ENCODE data around the gene ECT2. TPM values are rescaled to one million over a fixed set of nuclear protein-coding genes. Genes with fewer than 3 reads are reported as not detected.

ECT2 gene
- total and polyA plus RNA-seq, 7 donors = 1.9 to 6.9 (median 2.2) TPM

GRCh38 chr3:172735014-172735413 is 15.5 kb upstream of the ECT2 start:
- H3K27me3 ChIP-seq (ENCODE audit: insufficient read depth in 3 of 3, low read length in 2 of 3) = no peaks in the 10 kb centered on the region
- ATAC-seq (no peak), DNase-seq (no peak)
- no peaks in the 10 kb centered on the region for H3K36me3 ChIP-seq (ENCODE audit: insufficient read depth in 1 of 2, low read depth in 1 of 2)
- no peaks in the 10 kb centered on the region for H3K9me3 ChIP-seq
- no peaks in the 10 kb centered on the region for H3K4me1 ChIP-seq
- H3K27ac ChIP-seq = no peak overlapping the region
- 90 to 98% (median 98%) methylated on average over 2 of the region's 2 CpGs for WGBS, 3 donors
- TF ChIP-seq, protein P1, sequence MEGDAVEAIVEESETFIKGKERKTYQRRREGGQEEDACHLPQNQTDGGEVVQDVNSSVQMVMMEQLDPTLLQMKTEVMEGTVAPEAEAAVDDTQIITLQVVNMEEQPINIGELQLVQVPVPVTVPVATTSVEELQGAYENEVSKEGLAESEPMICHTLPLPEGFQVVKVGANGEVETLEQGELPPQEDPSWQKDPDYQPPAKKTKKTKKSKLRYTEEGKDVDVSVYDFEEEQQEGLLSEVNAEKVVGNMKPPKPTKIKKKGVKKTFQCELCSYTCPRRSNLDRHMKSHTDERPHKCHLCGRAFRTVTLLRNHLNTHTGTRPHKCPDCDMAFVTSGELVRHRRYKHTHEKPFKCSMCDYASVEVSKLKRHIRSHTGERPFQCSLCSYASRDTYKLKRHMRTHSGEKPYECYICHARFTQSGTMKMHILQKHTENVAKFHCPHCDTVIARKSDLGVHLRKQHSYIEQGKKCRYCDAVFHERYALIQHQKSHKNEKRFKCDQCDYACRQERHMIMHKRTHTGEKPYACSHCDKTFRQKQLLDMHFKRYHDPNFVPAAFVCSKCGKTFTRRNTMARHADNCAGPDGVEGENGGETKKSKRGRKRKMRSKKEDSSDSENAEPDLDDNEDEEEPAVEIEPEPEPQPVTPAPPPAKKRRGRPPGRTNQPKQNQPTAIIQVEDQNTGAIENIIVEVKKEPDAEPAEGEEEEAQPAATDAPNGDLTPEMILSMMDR (IDR thresholded peaks at IDR 0.05) = no peak
- intact Hi-C loops (cut with DNase I) = no loop called here
- no peak overlapping the region for H3K4me3 ChIP-seq

GRCh38 chr3:172739462-172739861 is 11.1 kb upstream of the ECT2 start:
- Histone ChIP-seq H3K9me3 (no peaks in the 10 kb centered on the region), H3K4me1 (no peaks in the 10 kb centered on the region), H3K27ac (no peak overlapping the region), H3K4me3 (no peak overlapping the region), H3K36me3 (ENCODE audit: insufficient read depth in 1 of 2, low read depth in 1 of 2) (no peaks in the 10 kb centered on the region), H3K27me3 (ENCODE audit: insufficient read depth in 3 of 3, low read length in 2 of 3) (no peaks in the 10 kb centered on the region)
- intact Hi-C loops (cut with DNase I) = no loop called here
- no peak for DNase-seq
- 39 to 52% (median 44%) methylated on average over 1 of the region's 1 CpG for WGBS, 3 donors
- TF ChIP-seq, protein P1 (IDR thresholded peaks at IDR 0.05) = no peak
- ATAC-seq = no peak

DNA sequence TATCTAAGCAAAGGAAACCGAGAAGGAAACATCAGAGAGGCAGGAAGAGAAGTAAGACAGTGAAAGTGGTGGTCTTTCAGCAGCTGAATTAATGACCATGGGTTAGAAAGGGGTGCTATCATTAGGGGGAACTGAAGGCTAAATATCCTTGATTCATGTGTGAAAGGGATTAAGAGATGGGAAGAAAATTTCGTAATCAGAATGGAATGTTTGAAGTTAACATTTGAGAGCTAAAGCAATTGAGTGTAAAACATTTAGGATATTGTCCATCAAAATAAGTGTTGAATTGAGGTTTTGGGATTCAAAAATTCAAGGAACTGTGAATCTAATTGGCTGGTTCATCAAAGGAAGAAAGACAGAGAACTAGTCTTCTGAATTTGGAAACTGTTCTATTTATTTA is 4.1 kb upstream of the ECT2 start:
- ATAC-seq (no peak), DNase-seq (no peak)
- H3K36me3 ChIP-seq (ENCODE audit: insufficient read depth in 1 of 2, low read depth in 1 of 2) = no peaks in the 10 kb centered on the region
- intact Hi-C loops (cut with DNase I) = no loop called here
- H3K4me1 ChIP-seq = peaks cover 3% of the 10 kb centered on the region
- H3K9me3 ChIP-seq = no peaks in the 10 kb centered on the region
- no peak overlapping the region for H3K4me3 ChIP-seq
- H3K27me3 ChIP-seq (ENCODE audit: insufficient read depth in 3 of 3, low read length in 2 of 3) = no peaks in the 10 kb centered on the region
- TF ChIP-seq, protein P1 (IDR thresholded peaks at IDR 0.05) = no peak
- H3K27ac ChIP-seq = no peak overlapping the region
- whole genome bisulfite sequencing, 3 donors = 49 to 53% (median 50%) methylated on average over 2 of the region's 2 CpGs

DNA sequence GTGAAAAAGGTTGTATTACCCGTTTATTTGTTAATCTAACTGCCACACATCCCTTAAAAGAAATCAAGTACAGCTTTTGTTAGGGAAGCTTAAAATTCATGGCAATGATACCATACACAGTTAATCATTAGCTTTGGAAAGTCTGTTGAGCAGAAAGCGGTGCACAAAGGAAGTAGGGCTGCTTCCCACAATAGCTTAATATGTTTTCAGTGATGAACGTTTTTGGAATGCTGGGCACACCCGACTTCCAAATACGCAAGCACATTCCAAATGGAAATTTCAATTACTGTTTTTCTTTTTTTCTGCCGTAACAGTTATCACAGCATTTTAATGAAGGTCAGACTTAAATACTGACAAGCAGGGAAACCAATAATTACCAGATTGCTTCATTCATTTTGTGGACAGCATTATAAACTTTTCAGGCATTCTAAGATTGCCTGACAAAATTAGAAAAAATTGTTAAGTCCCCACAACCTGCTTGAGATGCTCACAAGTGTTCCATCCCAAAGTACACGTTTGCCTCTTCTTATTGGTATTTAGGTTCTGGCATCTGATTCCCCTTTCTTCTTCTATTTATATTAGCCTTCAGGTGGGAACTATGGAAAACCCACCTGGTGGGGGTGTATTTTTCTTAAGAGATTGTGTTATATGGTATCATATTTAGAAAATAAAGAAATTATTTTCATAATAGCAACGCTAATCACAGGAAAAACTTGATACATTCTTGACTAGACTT is 1.1 kb upstream of the ECT2 start:
- Histone ChIP-seq H3K4me3 (peak overlapping the region; percentile 78), H3K27ac (peak overlapping the region; percentile 66), H3K27me3 (ENCODE audit: insufficient read depth in 3 of 3, low read length in 2 of 3) (no peaks in the 10 kb centered on the region), H3K9me3 (no peaks in the 10 kb centered on the region), H3K36me3 (ENCODE audit: insufficient read depth in 1 of 2, low read depth in 1 of 2) (no peaks in the 10 kb centered on the region), H3K4me1 (peaks cover 5% of the 10 kb centered on the region)
- intact Hi-C loops (cut with DNase I) = no loop called here
- TF ChIP-seq, protein P1 (IDR thresholded peaks at IDR 0.05) = no peak
- ATAC-seq (no peak), DNase-seq (no peak)
- WGBS, 3 donors = 14 to 17% (median 16%) methylated on average over 8 of the region's 8 CpGs

GRCh38 chr3:172750069-172750367 is 508 bp upstream of the ECT2 start:
- intact Hi-C loops (cut with DNase I) = loop anchor here in 1 of 2 donors (2.0 to 10.0 kb wide), 2 partner anchors 39 to 75 kb away; partner anchors contain the start of gene NCEH1
- no peak for DNase-seq
- Histone ChIP-seq H3K9me3 (no peaks in the 10 kb centered on the region), H3K4me3 (peak overlapping the region; percentile 78), H3K27ac (peak overlapping the region; percentile 66), H3K4me1 (peaks cover 5% of the 10 kb centered on the region), H3K36me3 (ENCODE audit: insufficient read depth in 1 of 2, low read depth in 1 of 2) (no peaks in the 10 kb centered on the region), H3K27me3 (ENCODE audit: insufficient read depth in 3 of 3, low read length in 2 of 3) (no peaks in the 10 kb centered on the region)
- 11 to 18% (median 15%) methylated on average over 9 of the region's 9 CpGs for WGBS, 3 donors
- peak in 1 of 4 donors; percentile 1 for ATAC-seq
- TF ChIP-seq, protein P1 (IDR thresholded peaks at IDR 0.05) = no peak
